DND-41 (cell line): ENCODE results near the gene KCNIP1.

Experiments
- EZH2 ChIP-seq: IDR thresholded peaks from 3 replicates; pipeline ENCODE4 v1.6.1; 2012; ENCODE audit warnings: borderline replicate concordance, low read depth, mild to moderate bottlenecking, moderate library complexity, low read length, inconsistent platforms; ENCODE audit not compliant: severe bottlenecking
- TF ChIP-seq, protein P1 (sequence below): IDR thresholded peaks from 2 replicates; pipeline ENCODE4 v1.5.1; 2012; ENCODE audit warnings: borderline replicate concordance, low read length, moderate library complexity, mild to moderate bottlenecking; ENCODE audit not compliant: poor library complexity, severe bottlenecking; ENCODE audit errors: extremely low read depth

- TF ChIP-seq, protein P1, sequence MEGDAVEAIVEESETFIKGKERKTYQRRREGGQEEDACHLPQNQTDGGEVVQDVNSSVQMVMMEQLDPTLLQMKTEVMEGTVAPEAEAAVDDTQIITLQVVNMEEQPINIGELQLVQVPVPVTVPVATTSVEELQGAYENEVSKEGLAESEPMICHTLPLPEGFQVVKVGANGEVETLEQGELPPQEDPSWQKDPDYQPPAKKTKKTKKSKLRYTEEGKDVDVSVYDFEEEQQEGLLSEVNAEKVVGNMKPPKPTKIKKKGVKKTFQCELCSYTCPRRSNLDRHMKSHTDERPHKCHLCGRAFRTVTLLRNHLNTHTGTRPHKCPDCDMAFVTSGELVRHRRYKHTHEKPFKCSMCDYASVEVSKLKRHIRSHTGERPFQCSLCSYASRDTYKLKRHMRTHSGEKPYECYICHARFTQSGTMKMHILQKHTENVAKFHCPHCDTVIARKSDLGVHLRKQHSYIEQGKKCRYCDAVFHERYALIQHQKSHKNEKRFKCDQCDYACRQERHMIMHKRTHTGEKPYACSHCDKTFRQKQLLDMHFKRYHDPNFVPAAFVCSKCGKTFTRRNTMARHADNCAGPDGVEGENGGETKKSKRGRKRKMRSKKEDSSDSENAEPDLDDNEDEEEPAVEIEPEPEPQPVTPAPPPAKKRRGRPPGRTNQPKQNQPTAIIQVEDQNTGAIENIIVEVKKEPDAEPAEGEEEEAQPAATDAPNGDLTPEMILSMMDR = no peak
- TF ChIP-seq EZH2 = no peak
These were observed 92.7 kb downstream of the KCNIP1 start for GRCh38 chr5:170596482-170597044.
